ENCODE measurements around the gene KLHL26.
"Not testable (repeated sequence)": the region's sequence is repeated elsewhere in the genome, so short reads cannot be mapped to it uniquely, and the experiment has no call there.

The KLHL26 gene

GRCh38 chr19:18636969-18637629, at the start of gene KLHL26:
KLHL26 (plus strand) TSS chr19:18637028; CDS start chr19:18637055, 27 bp downstream.
- H3K27ac ChIP-seq (ENCODE audit: low read depth, low read length) = no peak within 1 kb of the TSS; the same call in 1 of the 2 replicates
- H3K36me3 ChIP-seq (ENCODE audit: insufficient read depth, low read length) = no peaks in the 10 kb centered on the region
- H3K4me3 ChIP-seq (ENCODE audit: low read depth, low read length) = peak within 1 kb of the TSS; percentile 96
- H3K79me2 ChIP-seq (ENCODE audit: control insufficient read depth, insufficient read depth, low read length, unreplicated experiment) = peaks cover 15% of the 10 kb centered on the region
- no peaks in the 10 kb centered on the region for H3K27me3 ChIP-seq (ENCODE audit: insufficient read depth, low read length)
- H2AFZ ChIP-seq (ENCODE audit: low read length, unreplicated experiment) = peak within 1 kb of the TSS; percentile 81
- peaks cover 4% of the 10 kb centered on the region for H3K4me1 ChIP-seq (ENCODE audit: control insufficient read depth, insufficient read depth, low read length, unreplicated experiment)

- no peaks in the 10 kb centered on the region for H3K27me3 ChIP-seq (ENCODE audit: insufficient read depth, low read length)
- peak overlapping the region; percentile 89 for H3K4me3 ChIP-seq (ENCODE audit: low read depth, low read length)
- H3K36me3 ChIP-seq (ENCODE audit: insufficient read depth, low read length) = no peaks in the 10 kb centered on the region
- no peaks in the 10 kb centered on the region for H3K79me2 ChIP-seq (ENCODE audit: control insufficient read depth, insufficient read depth, low read length, unreplicated experiment)
- H3K4me1 ChIP-seq (ENCODE audit: control insufficient read depth, insufficient read depth, low read length, unreplicated experiment) = peaks cover 5% of the 10 kb centered on the region
- H3K27ac ChIP-seq (ENCODE audit: low read depth, low read length) = no peak overlapping the region
- H2AFZ ChIP-seq (ENCODE audit: low read length, unreplicated experiment) = no peak overlapping the region
These were observed 49.3 kb upstream of the KLHL26 start for GRCh38 chr19:18587561-18587960.

GRCh38 chr19:18587962-18588610, 48.7 kb upstream of the KLHL26 start:
- Histone ChIP-seq H3K4me3 (ENCODE audit: low read depth, low read length) (peak overlapping the region; percentile 89), H3K36me3 (ENCODE audit: insufficient read depth, low read length) (no peaks in the 10 kb centered on the region)

GRCh38 chr19:18588611-18589379, 48.0 kb upstream of the KLHL26 start, which contains the start of gene REX1BD:
REX1BD (plus strand) TSS chr19:18588798; CDS start chr19:18588802, 4 bp downstream.
- no peaks in the 10 kb centered on the region for H3K27me3 ChIP-seq (ENCODE audit: insufficient read depth, low read length)
- peak within 1 kb of the TSS; percentile 87 for H2AFZ ChIP-seq (ENCODE audit: low read length, unreplicated experiment)
- no peaks in the 10 kb centered on the region for H3K79me2 ChIP-seq (ENCODE audit: control insufficient read depth, insufficient read depth, low read length, unreplicated experiment)
- no peaks in the 10 kb centered on the region for H3K36me3 ChIP-seq (ENCODE audit: insufficient read depth, low read length)
- peaks cover 5% of the 10 kb centered on the region for H3K4me1 ChIP-seq (ENCODE audit: control insufficient read depth, insufficient read depth, low read length, unreplicated experiment)
- H3K27ac ChIP-seq (ENCODE audit: low read depth, low read length) = peak within 1 kb of the TSS; percentile 64
- peak within 1 kb of the TSS; percentile 89 for H3K4me3 ChIP-seq (ENCODE audit: low read depth, low read length)

More at GRCh38 chr19:18587962-18588610, 48.7 kb upstream of the KLHL26 start:
- peak overlapping the region; percentile 83 for H2AFZ ChIP-seq (ENCODE audit: low read length, unreplicated experiment)
- peak overlapping the region; percentile 64 for H3K27ac ChIP-seq (ENCODE audit: low read depth, low read length)
- H3K27me3 ChIP-seq (ENCODE audit: insufficient read depth, low read length) = no peaks in the 10 kb centered on the region
- H3K4me1 ChIP-seq (ENCODE audit: control insufficient read depth, insufficient read depth, low read length, unreplicated experiment) = peaks cover 5% of the 10 kb centered on the region
- H3K79me2 ChIP-seq (ENCODE audit: control insufficient read depth, insufficient read depth, low read length, unreplicated experiment) = no peaks in the 10 kb centered on the region

GRCh38 chr19:18589380-18590272, 47.2 kb upstream of the KLHL26 start:
- Histone ChIP-seq H3K79me2 (ENCODE audit: control insufficient read depth, insufficient read depth, low read length, unreplicated experiment) (no peaks in the 10 kb centered on the region), H2AFZ (ENCODE audit: low read length, unreplicated experiment) (peak overlapping the region; percentile 87), H3K27me3 (ENCODE audit: insufficient read depth, low read length) (no peaks in the 10 kb centered on the region), H3K4me1 (ENCODE audit: control insufficient read depth, insufficient read depth, low read length, unreplicated experiment) (peaks cover 5% of the 10 kb centered on the region), H3K4me3 (ENCODE audit: low read depth, low read length) (peak overlapping the region; percentile 89), H3K36me3 (ENCODE audit: insufficient read depth, low read length) (no peaks in the 10 kb centered on the region), H3K27ac (ENCODE audit: low read depth, low read length) (peak overlapping the region; percentile 64)

GRCh38 chr19:18590273-18591272, 46.3 kb upstream of the KLHL26 start:
- Histone ChIP-seq H3K79me2 (ENCODE audit: control insufficient read depth, insufficient read depth, low read length, unreplicated experiment) (no peaks in the 10 kb centered on the region), H3K4me1 (ENCODE audit: control insufficient read depth, insufficient read depth, low read length, unreplicated experiment) (peaks cover 5% of the 10 kb centered on the region), H3K4me3 (ENCODE audit: low read depth, low read length) (peak overlapping the region; percentile 89), H3K36me3 (ENCODE audit: insufficient read depth, low read length) (no peaks in the 10 kb centered on the region), H3K27ac (ENCODE audit: low read depth, low read length) (no peak overlapping the region), H2AFZ (ENCODE audit: low read length, unreplicated experiment) (no peak overlapping the region), H3K27me3 (ENCODE audit: insufficient read depth, low read length) (no peaks in the 10 kb centered on the region)

GRCh38 chr19:18591735-18592385, 45.0 kb upstream of the KLHL26 start:
- H3K27me3 ChIP-seq (ENCODE audit: insufficient read depth, low read length) = no peaks in the 10 kb centered on the region
- no peaks in the 10 kb centered on the region for H3K79me2 ChIP-seq (ENCODE audit: control insufficient read depth, insufficient read depth, low read length, unreplicated experiment)
- H3K36me3 ChIP-seq (ENCODE audit: insufficient read depth, low read length) = no peaks in the 10 kb centered on the region
- H3K4me3 ChIP-seq (ENCODE audit: low read depth, low read length) = no peak overlapping the region
- no peak overlapping the region for H2AFZ ChIP-seq (ENCODE audit: low read length, unreplicated experiment)
- H3K4me1 ChIP-seq (ENCODE audit: control insufficient read depth, insufficient read depth, low read length, unreplicated experiment) = peaks cover 5% of the 10 kb centered on the region
- H3K27ac ChIP-seq (ENCODE audit: low read depth, low read length) = no peak overlapping the region

- not testable (repeated sequence) for H3K4me1 ChIP-seq (ENCODE audit: control insufficient read depth, insufficient read depth, low read length, unreplicated experiment); H2AFZ ChIP-seq (ENCODE audit: low read length, unreplicated experiment); H3K27me3 ChIP-seq (ENCODE audit: insufficient read depth, low read length); H3K36me3 ChIP-seq (ENCODE audit: insufficient read depth, low read length); H3K27ac ChIP-seq (ENCODE audit: low read depth, low read length); H3K4me3 ChIP-seq (ENCODE audit: low read depth, low read length); H3K79me2 ChIP-seq (ENCODE audit: control insufficient read depth, insufficient read depth, low read length, unreplicated experiment)
These were observed 44.1 kb upstream of the KLHL26 start for GRCh38 chr19:18592732-18593131.
